Nucleus accumbens (tissue), 56 donors: Measurements from ENCODE around the gene CFAP90.

Experiments used
- DNase-seq, 56 donors: peaks; one replicate each; lab custom pipeline; 2025; lab: John Stamatoyannopoulos, UW

CFAP90 gene

GRCh38 chr5:7827610-7828009, 23.3 kb downstream of the CFAP90 start:
- peak in 1 of 56 donors; percentile 4 for DNase-seq

- no peak for DNase-seq
Observed at GRCh38 chr5:7825630-7826029, 25.3 kb downstream of the CFAP90 start.

- DNase-seq, result no peak
Observed at GRCh38 chr5:7824995-7825394, 25.9 kb downstream of the CFAP90 start.

- no peak for DNase-seq
Observed at GRCh38 chr5:7823594-7823993, 27.3 kb downstream of the CFAP90 start.

GRCh38 chr5:7822449-7822848, 28.5 kb downstream of the CFAP90 start:
- DNase-seq, result no peak

GRCh38 chr5:7816535-7816901, 34.4 kb downstream of the CFAP90 start:
- DNase-seq, result no peak

GRCh38 chr5:7815892-7816534, 34.9 kb downstream of the CFAP90 start:
- peak in 53 of 56 donors; percentile 9 to 90 (median 55) for DNase-seq

- no peak for DNase-seq
Observed at GRCh38 chr5:7814816-7815215, 36.1 kb downstream of the CFAP90 start.

GRCh38 chr5:7813576-7813975, 37.4 kb downstream of the CFAP90 start:
- no peak for DNase-seq

- no peak for DNase-seq
Observed at GRCh38 chr5:7813007-7813406, 37.9 kb downstream of the CFAP90 start.

GRCh38 chr5:7811715-7812114, 39.2 kb downstream of the CFAP90 start:
- no peak for DNase-seq

- no peak for DNase-seq
Observed at GRCh38 chr5:7808998-7809397, 41.9 kb downstream of the CFAP90 start.

GRCh38 chr5:7805379-7805778, 45.6 kb downstream of the CFAP90 start:
- DNase-seq, result no peak

- no peak for DNase-seq
Observed at GRCh38 chr5:7803937-7804336, 47.0 kb downstream of the CFAP90 start.

GRCh38 chr5:7802855-7803254, 48.1 kb downstream of the CFAP90 start:
- no peak for DNase-seq

- peak in 26 of 56 donors; percentile 10 to 69 (median 27) for DNase-seq
Observed at GRCh38 chr5:7801891-7802614, 48.9 kb downstream of the CFAP90 start.

GRCh38 chr5:7795306-7795705, 55.6 kb downstream of the CFAP90 start:
- DNase-seq, result peak in 42 of 56 donors; percentile 7 to 78 (median 34)

GRCh38 chr5:7794823-7795222, 56.1 kb downstream of the CFAP90 start:
- DNase-seq, result no peak

- DNase-seq, result peak in 32 of 56 donors; percentile 8 to 83 (median 40)
Observed at GRCh38 chr5:7794311-7794710, 56.6 kb downstream of the CFAP90 start.

GRCh38 chr5:7793895-7794294, 57.0 kb downstream of the CFAP90 start:
- peak in 2 of 56 donors; percentile 13 to 58 for DNase-seq

- no peak for DNase-seq
Observed at GRCh38 chr5:7789567-7789966, 61.4 kb downstream of the CFAP90 start.

- no peak for DNase-seq
Observed at GRCh38 chr5:7787770-7788169, 63.2 kb downstream of the CFAP90 start.
